ENCODE measurements around the gene PLXNB1. TPM values are rescaled to one million over a fixed set of nuclear protein-coding genes. Genes with fewer than 3 reads are reported as not detected.

Gene PLXNB1
- total and polyA plus RNA-seq, 2 of the 13 experiments (the other 11 are each of a cell fraction or from before 2014, with no cell fraction given): 86.0 to 143 TPM

DNA sequence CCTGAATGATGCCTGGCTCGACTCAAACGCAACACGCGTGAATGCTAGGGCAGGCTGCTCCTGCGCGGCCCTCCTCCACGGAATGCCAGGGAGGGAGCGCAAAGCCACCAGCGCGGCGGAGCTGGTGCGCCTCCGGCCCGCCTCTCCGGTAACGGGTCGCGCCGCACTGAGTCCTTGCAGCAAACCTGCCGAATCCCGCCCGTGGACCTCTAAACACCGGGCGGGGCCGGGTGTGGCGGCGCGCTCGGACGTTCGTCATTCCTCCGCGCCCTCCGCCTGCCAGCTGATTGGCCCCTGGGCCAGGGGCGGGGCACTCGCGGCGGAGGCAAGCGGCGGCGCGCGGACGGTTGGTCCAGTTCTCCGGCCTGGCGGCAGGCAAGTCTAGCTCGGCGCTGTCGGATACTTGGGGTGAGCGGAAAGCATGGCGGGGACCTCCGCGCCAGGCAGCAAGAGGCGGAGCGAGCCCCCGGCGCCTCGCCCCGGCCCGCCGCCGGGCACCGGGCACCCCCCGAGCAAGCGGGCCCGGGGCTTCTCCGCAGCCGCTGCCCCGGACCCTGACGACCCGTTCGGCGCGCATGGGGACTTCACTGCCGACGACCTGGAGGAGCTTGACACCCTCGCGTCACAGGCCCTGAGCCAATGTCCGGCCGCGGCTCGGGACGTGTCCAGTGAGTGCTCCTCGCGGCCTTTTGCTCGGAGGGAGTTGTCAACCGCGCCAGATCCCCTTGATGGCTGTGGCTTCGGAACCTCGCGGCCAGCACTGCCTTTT lies 16.7 kb upstream of the PLXNB1 start, which contains the start of gene ATRIP (continued):
- TF ChIP-seq HNRNPH1 (optimal IDR thresholded peaks at IDR 0.05; ENCODE audit: low read depth, low read length) (no peak), ZNF761 (CRISPR knock-in tag; conservative IDR thresholded peaks at IDR 0.05) (peak; percentile 51; the same call in 1 of the 2 replicates), ELF1 (CRISPR knock-in tag; IDR thresholded peaks at IDR 0.05) (no peak), TEF (CRISPR knock-in tag; IDR thresholded peaks at IDR 0.05) (0 out of 2 replicates have a peak, but pooled peaks have one; percentile 16), ZSCAN29 (CRISPR knock-in tag; conservative IDR thresholded peaks at IDR 0.05) (peak; percentile 43; the same call in 1 of the 2 replicates), CREB1 (IDR thresholded peaks at IDR 0.05) (peak; percentile 96), CREB1 (CRISPR knock-in tag; IDR thresholded peaks at IDR 0.05) (peak; percentile 97), DZIP1 (CRISPR knock-in tag; IDR thresholded peaks at IDR 0.05) (0 out of 2 replicates have a peak, but pooled peaks have one; percentile 66), ZNF558 (CRISPR knock-in tag; IDR thresholded peaks at IDR 0.05; ENCODE audit: borderline replicate concordance) (peak; percentile 76; the same call in 1 of the 2 replicates), CHD2 (IDR thresholded peaks at IDR 0.05; ENCODE audit: low read depth, low read length) (no peak), XBP1 (CRISPR knock-in tag; IDR thresholded peaks at IDR 0.05) (no peak), ZNF142 (CRISPR knock-in tag; IDR thresholded peaks at IDR 0.05) (peak; percentile 67; the same call in 1 of the 2 replicates), TAF1 (CRISPR knock-in tag; IDR thresholded peaks at IDR 0.05) (peak; percentile 91), ZIK1 (CRISPR knock-in tag; IDR thresholded peaks at IDR 0.05; ENCODE audit: borderline replicate concordance, low read depth) (no peak; the same call in 1 of the 2 replicates), KLF6 (CRISPR knock-in tag; IDR thresholded peaks at IDR 0.05) (peak; percentile 85), ZNF740 (CRISPR knock-in tag; IDR thresholded peaks at IDR 0.05) (no peak), JARID2 (CRISPR knock-in tag; IDR thresholded peaks at IDR 0.05; ENCODE audit: insufficient replicate concordance) (no peak), MIER2 (CRISPR knock-in tag; IDR thresholded peaks at IDR 0.05) (no peak), HMG20B (CRISPR knock-in tag; conservative IDR thresholded peaks at IDR 0.05) (no peak), FOXK1 (CRISPR knock-in tag; IDR thresholded peaks at IDR 0.05; ENCODE audit: borderline replicate concordance, low read depth) (peak; percentile 75; the same call in 1 of the 2 replicates)

All from HepG2 (cell line).